HG02870 (cell line): ENCODE measurements around the gene ATP13A2.

Experiments
- ATAC-seq: cut with Tn5 transposase; IDR thresholded peaks from one replicate; pipeline ENCODE4 v1.9.1; 2021; ENCODE audit warnings: mild to moderate bottlenecking, moderate library complexity; ENCODE audit not compliant: unreplicated experiment

The ATP13A2 gene

GRCh38 chr1:17032741-17033140 is 21.0 kb upstream of the ATP13A2 start:
- no peak for ATAC-seq

DNA sequence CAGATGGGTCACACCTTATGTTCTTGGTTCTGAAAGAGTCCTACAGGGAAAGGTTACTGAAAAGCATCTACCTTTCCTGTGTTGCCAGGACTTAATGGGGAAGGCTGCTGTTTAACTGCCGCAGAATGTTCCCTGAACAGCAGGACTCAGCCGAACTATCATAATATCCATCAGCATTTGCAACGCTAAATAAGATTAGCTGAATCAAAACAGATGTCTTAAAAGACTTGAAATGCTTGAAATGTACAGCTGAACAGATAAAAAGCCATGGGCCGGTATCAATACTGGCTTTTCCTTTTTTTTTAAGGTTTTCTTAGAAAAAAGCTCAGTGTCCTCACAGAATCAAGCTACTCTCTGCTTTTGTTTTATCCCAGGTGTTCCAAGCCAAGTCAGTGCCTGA is 19.7 kb upstream of the ATP13A2 start:
- no peak for ATAC-seq

DNA sequence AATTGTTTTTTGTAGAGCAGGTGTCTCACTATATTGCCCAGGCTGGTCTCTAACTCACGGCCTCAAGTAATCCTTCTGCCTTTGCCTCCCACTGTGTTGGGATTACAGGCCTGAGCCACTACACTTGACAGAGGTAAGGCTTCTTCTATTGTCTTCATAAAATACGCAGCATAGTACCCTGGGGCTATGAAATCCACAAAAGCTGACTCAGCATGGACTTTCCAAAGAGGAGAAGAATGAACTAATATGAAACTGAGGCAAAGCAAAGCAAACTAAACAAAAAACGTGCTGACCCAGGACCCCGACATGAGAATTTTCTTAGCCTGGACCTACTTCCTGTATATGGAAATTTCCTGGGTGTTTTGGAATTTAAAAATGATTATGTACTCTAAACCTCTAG is 18.5 kb upstream of the ATP13A2 start:
- ATAC-seq = no peak

DNA sequence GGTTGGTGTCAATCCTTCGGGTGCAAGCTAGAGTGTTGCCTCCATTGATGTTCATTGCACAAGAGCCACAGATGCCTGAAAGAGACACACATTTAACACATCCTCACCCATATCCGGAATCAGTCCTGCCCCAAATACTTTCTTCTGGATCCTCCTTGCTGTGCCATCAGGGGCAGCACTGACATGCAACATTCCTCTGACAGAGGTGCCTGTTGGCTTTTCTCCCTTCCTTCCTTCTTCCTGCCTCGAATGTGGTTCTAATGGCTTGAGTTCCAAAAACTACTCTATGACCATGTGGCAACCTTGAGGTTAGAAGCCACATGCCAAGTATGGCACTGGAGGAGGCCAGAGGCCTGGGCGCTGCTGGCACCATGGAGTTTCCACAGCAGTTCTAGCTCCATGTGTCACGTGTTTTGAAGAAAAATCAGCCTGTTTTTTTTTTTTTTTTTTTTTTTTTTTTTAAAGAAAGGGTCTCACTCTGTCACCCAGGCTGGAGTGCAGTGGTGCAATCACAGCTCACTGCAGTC is 17.0 kb upstream of the ATP13A2 start:
- no peak for ATAC-seq

- no peak for ATAC-seq
Observed at GRCh38 chr1:17027900-17028299, 16.2 kb upstream of the ATP13A2 start.

DNA sequence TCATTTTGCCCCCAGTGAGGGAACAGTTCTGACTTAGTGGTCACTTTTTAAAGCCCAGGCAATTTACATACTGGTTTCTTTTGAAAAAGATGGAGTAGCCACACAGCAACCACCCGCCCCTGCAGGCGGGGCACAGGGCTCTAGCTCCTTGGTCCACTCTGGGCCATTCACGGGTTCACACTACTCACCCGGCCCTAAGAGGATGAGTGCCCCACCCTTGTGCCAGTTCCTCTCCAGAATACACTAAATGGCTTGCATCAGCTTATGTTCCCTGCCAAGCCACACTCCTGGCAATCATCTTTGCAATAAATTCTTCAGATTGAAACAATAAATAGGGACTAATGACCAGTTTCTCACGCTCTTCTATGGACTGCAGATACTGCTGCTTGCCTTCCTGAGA is 15.7 kb upstream of the ATP13A2 start:
- no peak for ATAC-seq

- ATAC-seq = no peak
Observed at GRCh38 chr1:17024721-17025120, 13.0 kb upstream of the ATP13A2 start.

GRCh38 chr1:17023573-17023972 is 11.8 kb upstream of the ATP13A2 start:
- no peak for ATAC-seq

- no peak for ATAC-seq
Observed at GRCh38 chr1:17023102-17023501, 11.4 kb upstream of the ATP13A2 start.

DNA sequence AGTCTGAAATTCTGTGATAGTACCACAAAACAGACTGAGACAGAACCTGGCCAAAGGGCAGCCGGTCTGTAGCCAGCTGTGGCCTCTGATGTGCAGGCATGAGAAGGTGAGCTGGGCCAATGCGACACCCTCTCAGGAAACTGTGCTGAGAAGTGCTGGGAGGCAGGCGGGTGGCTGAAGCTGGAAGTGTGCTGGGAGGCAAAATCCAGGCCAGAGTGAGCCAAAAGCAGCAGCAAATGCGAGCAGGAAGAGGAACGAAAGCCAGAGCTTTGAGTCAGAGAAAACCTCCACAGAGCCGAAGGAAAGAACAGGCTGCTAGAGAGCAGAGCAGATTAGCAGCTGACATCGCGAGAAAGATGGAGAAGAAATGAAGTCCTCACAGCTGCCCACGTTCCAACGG is 10.2 kb upstream of the ATP13A2 start:
- ATAC-seq = no peak

- ATAC-seq = no peak
Observed at GRCh38 chr1:17020502-17020901, 8.8 kb upstream of the ATP13A2 start.

GRCh38 chr1:17018849-17019248 is 7.1 kb upstream of the ATP13A2 start:
- ATAC-seq = no peak

GRCh38 chr1:17017435-17017834 is 5.7 kb upstream of the ATP13A2 start:
- no peak for ATAC-seq

DNA sequence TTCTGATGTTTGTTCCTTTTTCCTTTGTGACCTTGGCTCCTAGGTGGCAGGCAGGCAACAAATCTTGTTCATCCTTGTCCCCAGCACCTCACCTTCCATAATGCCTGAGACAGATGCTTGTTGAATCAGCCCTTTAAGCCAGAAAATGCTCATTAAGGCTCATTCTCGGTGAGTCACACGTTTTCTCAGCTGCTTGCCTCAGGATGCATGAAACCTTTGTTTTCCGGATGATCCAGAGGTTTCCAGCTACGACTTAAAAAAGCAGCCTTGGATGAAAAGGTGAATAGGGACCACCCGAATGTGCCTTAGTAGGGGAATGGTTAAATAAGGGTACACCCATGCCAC is 4.6 kb upstream of the ATP13A2 start:
- no peak for ATAC-seq

GRCh38 chr1:17014671-17015567 is 3.2 kb upstream of the ATP13A2 start:
- no peak for ATAC-seq

- no peak for ATAC-seq
Observed at GRCh38 chr1:17013491-17014320, 2.0 kb upstream of the ATP13A2 start.

DNA sequence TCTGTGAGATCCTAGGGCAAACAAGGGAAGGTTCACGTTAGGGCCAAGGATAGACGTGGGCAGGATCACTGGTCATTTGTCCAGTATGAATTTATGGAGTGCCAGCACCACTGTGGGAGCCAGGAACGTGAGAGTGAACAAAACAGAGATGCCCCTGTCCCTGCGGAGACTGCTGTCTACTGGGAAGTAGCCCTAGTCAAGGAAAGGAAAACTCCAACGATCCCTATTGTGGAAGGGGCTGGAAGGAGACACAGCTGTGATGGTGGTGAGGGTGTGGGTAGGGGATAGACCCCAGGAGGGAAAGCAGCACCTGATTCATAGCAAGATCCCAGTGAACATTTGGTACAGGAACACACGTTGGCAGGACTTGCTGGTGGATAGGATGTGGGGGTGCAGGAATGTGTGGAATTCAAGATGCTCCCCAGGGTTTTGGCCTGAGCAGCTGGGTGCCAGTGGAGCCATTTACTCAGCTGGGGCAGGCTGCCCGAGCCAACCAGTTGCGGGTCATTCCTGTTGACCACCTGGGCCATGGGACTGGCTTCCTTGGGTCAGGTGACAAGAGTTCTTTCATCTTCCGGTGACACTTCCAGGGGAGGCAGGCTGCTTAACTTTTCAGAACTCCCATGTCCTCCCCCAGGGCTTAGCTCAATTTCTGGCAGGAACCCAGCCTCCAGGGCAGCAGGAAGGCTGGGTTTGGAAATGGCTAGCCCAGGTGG is 1.2 kb upstream of the ATP13A2 start:
- ATAC-seq = no peak

- no peak for ATAC-seq
Observed at GRCh38 chr1:17011092-17011438, 663 bp downstream of the ATP13A2 start.

DNA sequence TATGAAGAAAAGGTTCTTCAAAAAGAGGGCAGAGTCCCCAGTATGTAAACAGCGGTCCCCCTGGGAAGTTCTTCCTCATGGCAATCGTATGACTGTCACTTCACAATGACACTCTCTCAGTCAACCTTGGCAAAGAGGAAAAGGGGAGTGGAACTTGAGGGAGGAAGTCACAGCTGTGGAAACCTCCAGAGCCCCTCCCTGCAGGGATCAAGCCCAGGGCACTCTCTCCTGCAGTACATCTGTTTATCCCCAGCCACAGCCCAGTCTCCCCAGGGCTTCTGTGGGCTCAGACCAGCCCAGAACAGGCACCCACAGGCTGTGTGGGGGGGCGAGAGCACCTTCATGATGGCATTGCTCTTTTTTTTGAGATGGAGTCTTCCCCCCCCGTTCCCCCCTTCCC is 2.0 kb downstream of the ATP13A2 start:
- no peak for ATAC-seq

GRCh38 chr1:17008208-17008855 is 3.4 kb downstream of the ATP13A2 start:
- ATAC-seq = no peak

- no peak for ATAC-seq
Observed at GRCh38 chr1:17007121-17007520, 4.6 kb downstream of the ATP13A2 start.
